Tibial artery (tissue), 4 donors: ENCODE data around the gene PACSIN1.

Experiments
- DNase-seq, 2 donors: peaks; one replicate each; pipeline ENCODE4 v3.0.0-alpha.2; 2019
- H3K27ac ChIP-seq, 2 donors: fragments of 200-600 bp; sonication (generic) in 1 of 2; 1 replicate in 1 of 2; 2 replicates in 1 of 2; pipeline ENCODE4 v1.5.1; 2018 to 2019; ENCODE audit warnings: mild to moderate bottlenecking in 1 of 2
- H3K27me3 ChIP-seq, 2 donors: fragments of 200-600 bp; sonication (generic) in 1 of 2; one replicate each; pipeline versions ENCODE4 v1.5.1 to v1.6.0; 2016 to 2019
- H3K36me3 ChIP-seq, 3 donors: fragments of 200-600 bp; sonication (generic) in 2 of 3; one replicate each; pipeline ENCODE4 v1.5.1; 2016 to 2019; ENCODE audit warnings: mild to moderate bottlenecking in 2 of 3
- H3K4me1 ChIP-seq, 4 donors: fragments of 200-600 bp; sonication (generic) in 2 of 4; 1 replicate in 3 of 4; 2 replicates in 1 of 4; pipeline ENCODE4 v1.5.1; 2016 to 2019
- H3K4me3 ChIP-seq, 2 donors: fragments of 200-600 bp; sonication (generic) in 1 of 2; 1 replicate in 1 of 2; 2 replicates in 1 of 2; pipeline ENCODE4 v1.5.1; 2018 to 2019; ENCODE audit warnings: mild to moderate bottlenecking in 2 of 2
- H3K9me3 ChIP-seq, 3 donors: fragments of 200-600 bp; sonication (generic) in 1 of 3; one replicate each; pipeline ENCODE4 v1.5.1; 2016 to 2019
- intact Hi-C: fragments of 100-400 bp; cut with DNase I; formaldehyde crosslinking; loops from one replicate; pipeline ENCODE4 v1.15.0; 2023; ENCODE audit warnings: low total_unique reads
- TF ChIP-seq, protein P1 (sequence below), 2 experiments: fragments of 200-600 bp in 1 of 2; fragments of 450-650 bp in 1 of 2; IDR thresholded peaks; one replicate each; pipeline ENCODE4 v1.5.1; 2017 to 2019; ENCODE audit warnings: antibody characterized with exemption in 2 of 2, mild to moderate bottlenecking in 1 of 2, moderate library complexity in 1 of 2

The PACSIN1 gene, protein sequence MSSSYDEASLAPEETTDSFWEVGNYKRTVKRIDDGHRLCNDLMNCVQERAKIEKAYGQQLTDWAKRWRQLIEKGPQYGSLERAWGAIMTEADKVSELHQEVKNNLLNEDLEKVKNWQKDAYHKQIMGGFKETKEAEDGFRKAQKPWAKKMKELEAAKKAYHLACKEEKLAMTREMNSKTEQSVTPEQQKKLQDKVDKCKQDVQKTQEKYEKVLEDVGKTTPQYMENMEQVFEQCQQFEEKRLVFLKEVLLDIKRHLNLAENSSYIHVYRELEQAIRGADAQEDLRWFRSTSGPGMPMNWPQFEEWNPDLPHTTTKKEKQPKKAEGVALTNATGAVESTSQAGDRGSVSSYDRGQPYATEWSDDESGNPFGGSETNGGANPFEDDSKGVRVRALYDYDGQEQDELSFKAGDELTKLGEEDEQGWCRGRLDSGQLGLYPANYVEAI

DNA sequence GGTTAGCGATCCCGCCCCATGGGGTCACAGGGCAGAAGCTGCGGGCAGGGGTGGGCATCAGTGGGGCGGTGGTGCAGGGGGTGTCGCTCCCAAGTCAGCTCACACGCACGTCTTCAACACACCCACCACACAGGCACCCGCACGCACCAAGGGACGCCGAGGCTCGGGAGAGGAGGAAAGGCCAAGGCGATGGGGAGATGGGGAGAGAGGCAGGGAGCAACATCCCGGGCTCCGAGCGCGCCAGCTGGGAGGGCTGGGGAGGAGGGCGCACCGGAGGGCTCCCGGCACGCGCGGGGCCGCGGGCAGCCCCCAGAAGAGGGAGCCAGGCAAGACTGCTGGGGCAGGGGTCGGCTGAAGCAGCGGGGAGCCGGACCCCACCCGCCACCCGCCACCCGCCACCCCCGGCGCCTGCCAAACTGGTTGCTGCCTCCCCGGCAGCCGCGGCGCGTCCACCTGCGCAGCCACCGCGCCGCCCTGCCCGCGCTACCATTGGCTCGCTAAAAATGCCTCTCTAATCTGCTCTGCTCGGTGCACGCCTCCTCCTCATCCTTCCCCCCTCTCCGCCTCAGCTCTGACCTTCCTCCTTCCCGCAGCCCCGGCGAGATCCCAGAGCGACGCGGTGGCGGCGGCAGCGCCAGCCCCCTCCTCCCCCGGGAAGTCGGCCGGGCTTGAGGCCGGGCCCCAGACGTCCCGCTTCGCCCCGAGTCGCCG lies at the start of gene PACSIN1:
Gene PACSIN1 (plus strand): TSS at position 546 of the 711 bp plus-strand sequence. CDS start 60,230 bp downstream, outside the sequence.
- TF ChIP-seq, protein P1, sequence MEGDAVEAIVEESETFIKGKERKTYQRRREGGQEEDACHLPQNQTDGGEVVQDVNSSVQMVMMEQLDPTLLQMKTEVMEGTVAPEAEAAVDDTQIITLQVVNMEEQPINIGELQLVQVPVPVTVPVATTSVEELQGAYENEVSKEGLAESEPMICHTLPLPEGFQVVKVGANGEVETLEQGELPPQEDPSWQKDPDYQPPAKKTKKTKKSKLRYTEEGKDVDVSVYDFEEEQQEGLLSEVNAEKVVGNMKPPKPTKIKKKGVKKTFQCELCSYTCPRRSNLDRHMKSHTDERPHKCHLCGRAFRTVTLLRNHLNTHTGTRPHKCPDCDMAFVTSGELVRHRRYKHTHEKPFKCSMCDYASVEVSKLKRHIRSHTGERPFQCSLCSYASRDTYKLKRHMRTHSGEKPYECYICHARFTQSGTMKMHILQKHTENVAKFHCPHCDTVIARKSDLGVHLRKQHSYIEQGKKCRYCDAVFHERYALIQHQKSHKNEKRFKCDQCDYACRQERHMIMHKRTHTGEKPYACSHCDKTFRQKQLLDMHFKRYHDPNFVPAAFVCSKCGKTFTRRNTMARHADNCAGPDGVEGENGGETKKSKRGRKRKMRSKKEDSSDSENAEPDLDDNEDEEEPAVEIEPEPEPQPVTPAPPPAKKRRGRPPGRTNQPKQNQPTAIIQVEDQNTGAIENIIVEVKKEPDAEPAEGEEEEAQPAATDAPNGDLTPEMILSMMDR (IDR thresholded peaks at IDR 0.05), result no peak
- H3K36me3 ChIP-seq, result no peaks in the 10 kb centered on the region
- H3K9me3 ChIP-seq, result no peaks in the 10 kb centered on the region
- H3K27me3 ChIP-seq, result peaks cover 0 to 46% of the 10 kb centered on the region in 2 donors
- no peak within 1 kb of the TSS for H3K27ac ChIP-seq
- DNase-seq, result no peak
- peaks cover 0 to 18% (median 12%) of the 10 kb centered on the region in 4 donors for H3K4me1 ChIP-seq
- H3K4me3 ChIP-seq, result peak within 1 kb of the TSS; percentile 18 to 39
- intact Hi-C loops, result no loop called here

DNA sequence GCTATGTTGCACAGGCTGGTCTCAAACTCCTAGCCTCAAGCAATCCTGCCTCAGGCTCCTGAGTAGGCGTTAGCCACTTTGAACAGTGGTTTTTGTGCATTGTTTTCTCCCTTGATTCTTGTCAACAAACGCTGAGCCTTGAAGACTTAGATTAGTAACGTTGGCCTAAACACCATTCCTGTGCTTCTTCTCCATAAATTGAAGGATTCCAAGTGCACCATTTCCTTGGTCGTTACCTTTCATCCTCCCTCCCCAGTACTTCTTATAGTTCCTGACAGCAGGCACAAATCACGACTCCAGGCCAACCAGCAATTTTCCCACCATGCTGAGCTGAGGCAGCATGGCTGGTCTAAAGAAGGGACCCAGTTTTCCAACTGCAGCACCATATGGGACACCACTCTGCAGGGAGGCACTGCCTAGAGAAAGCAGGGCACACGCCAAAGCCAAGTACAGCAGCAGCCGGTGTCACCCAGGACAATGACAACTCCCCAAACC lies 49.0 kb upstream of the PACSIN1 start:
- intact Hi-C loops, result loop anchor here (5.0 kb wide), 1 partner anchor 170 kb away; the partner anchor contains the start of gene SMIM29
- no peak for DNase-seq
- no peaks in the 10 kb centered on the region for H3K9me3 ChIP-seq
- peaks cover 0 to 12% (median 8%) of the 10 kb centered on the region in 4 donors for H3K4me1 ChIP-seq
- H3K4me3 ChIP-seq, result no peak overlapping the region
- TF ChIP-seq, protein P1 (IDR thresholded peaks at IDR 0.05), result no peak
- H3K27ac ChIP-seq, result no peak overlapping the region
- H3K27me3 ChIP-seq, result no peaks in the 10 kb centered on the region
- H3K36me3 ChIP-seq, result peaks cover 34 to 62% (median 45%) of the 10 kb centered on the region in 3 donors

DNA sequence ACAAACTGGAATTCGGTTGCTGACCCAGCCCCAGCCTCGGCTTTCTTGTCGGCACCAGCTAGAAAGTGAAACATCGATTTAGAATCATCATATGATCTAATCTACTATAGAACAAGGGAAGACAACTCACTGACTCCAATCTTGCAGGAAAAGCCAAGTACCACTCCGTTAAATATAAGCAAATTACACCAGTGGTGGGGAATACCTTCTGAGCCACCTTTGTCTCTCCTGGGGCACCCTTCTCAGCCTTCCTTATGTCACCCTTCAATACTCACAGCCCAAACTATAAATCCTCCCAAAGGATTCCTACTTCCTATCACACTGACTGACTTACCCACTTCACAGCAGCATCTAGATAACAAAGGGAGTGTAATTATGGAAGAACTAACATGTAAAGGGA lies 47.5 kb upstream of the PACSIN1 start:
- H3K9me3 ChIP-seq, result no peaks in the 10 kb centered on the region
- intact Hi-C loops, result loop anchor here (5.0 kb wide), 1 partner anchor 171 kb away; the partner anchor contains the start of gene SMIM29
- peaks cover 47 to 77% (median 60%) of the 10 kb centered on the region in 3 donors for H3K36me3 ChIP-seq
- H3K4me3 ChIP-seq, result no peak overlapping the region
- no peak for DNase-seq
- no peak overlapping the region for H3K27ac ChIP-seq
- H3K27me3 ChIP-seq, result no peaks in the 10 kb centered on the region
- TF ChIP-seq, protein P1 (IDR thresholded peaks at IDR 0.05), result no peak
- H3K4me1 ChIP-seq, result peaks cover 0 to 12% (median 8%) of the 10 kb centered on the region in 4 donors

- peaks cover 59 to 67% (median 59%) of the 10 kb centered on the region in 3 donors for H3K36me3 ChIP-seq
Measured at GRCh38 chr6:34423254-34423653, 42.6 kb upstream of the PACSIN1 start.

More at GRCh38 chr6:34423254-34423653, 42.6 kb upstream of the PACSIN1 start:
- intact Hi-C loops, result no loop called here
- Histone ChIP-seq H3K4me3 (no peak overlapping the region), H3K27ac (no peak overlapping the region), H3K27me3 (no peaks in the 10 kb centered on the region), H3K9me3 (no peaks in the 10 kb centered on the region), H3K4me1 (peaks cover 0 to 18% (median 14%) of the 10 kb centered on the region in 4 donors)
- no peak for DNase-seq
- TF ChIP-seq, protein P1 (IDR thresholded peaks at IDR 0.05), result no peak
